ENCODE results near the gene GLRX3. TPM values are rescaled to one million over a fixed set of nuclear protein-coding genes. Genes with fewer than 3 reads are reported as not detected.

GLRX3 gene
- total and polyA plus RNA-seq, 4 donors, result 37.6 to 71.1 (median 57.5) TPM

- no peaks in the 10 kb centered on the region for H3K4me1 ChIP-seq (ENCODE audit: control insufficient read depth in 5 of 5, insufficient read depth in 5 of 5, low read length in 5 of 5)
- no peak overlapping the region for H3K9ac ChIP-seq (ENCODE audit: insufficient read depth in 1 of 2, low read length in 2 of 2)
- peaks cover 0 to 3% (median 0%) of the 10 kb centered on the region in 4 donors for H3K9me3 ChIP-seq (ENCODE audit: control insufficient read depth in 4 of 4, insufficient read depth in 3 of 4, low read length in 3 of 4)
- WGBS, 2 donors, result 80 to 82% methylated on average over 13 of the region's 13 CpGs
- no peaks in the 10 kb centered on the region for H3K27me3 ChIP-seq (ENCODE audit: control insufficient read depth in 3 of 3, insufficient read depth in 3 of 3, low read length in 2 of 3)
- no peak overlapping the region for H3K27ac ChIP-seq (ENCODE audit: low read depth in 1 of 2, low read length in 1 of 2)
- H3K36me3 ChIP-seq (ENCODE audit: control insufficient read depth in 4 of 4, insufficient read depth in 4 of 4, low read length in 4 of 4), result no peaks in the 10 kb centered on the region
- DNase-seq (no peak), ATAC-seq (ENCODE audit: insufficient read depth, low FRiP score) (no peak)
- TF ChIP-seq, protein P1, sequence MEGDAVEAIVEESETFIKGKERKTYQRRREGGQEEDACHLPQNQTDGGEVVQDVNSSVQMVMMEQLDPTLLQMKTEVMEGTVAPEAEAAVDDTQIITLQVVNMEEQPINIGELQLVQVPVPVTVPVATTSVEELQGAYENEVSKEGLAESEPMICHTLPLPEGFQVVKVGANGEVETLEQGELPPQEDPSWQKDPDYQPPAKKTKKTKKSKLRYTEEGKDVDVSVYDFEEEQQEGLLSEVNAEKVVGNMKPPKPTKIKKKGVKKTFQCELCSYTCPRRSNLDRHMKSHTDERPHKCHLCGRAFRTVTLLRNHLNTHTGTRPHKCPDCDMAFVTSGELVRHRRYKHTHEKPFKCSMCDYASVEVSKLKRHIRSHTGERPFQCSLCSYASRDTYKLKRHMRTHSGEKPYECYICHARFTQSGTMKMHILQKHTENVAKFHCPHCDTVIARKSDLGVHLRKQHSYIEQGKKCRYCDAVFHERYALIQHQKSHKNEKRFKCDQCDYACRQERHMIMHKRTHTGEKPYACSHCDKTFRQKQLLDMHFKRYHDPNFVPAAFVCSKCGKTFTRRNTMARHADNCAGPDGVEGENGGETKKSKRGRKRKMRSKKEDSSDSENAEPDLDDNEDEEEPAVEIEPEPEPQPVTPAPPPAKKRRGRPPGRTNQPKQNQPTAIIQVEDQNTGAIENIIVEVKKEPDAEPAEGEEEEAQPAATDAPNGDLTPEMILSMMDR (IDR thresholded peaks at IDR 0.05; ENCODE audit: control extremely low read depth, extremely low read depth), result no peak
- no peak overlapping the region for H3K4me3 ChIP-seq
Measured at GRCh38 chr10:130215151-130215930, 79.2 kb downstream of the GLRX3 start.

GRCh38 chr10:130215931-130216231, 79.7 kb downstream of the GLRX3 start:
- ATAC-seq (ENCODE audit: insufficient read depth, low FRiP score), result no peak
- TF ChIP-seq, protein P1 (IDR thresholded peaks at IDR 0.05; ENCODE audit: control extremely low read depth, extremely low read depth), result no peak
- 64 to 78% methylated on average over 8 of the region's 8 CpGs for WGBS, 2 donors
- DNase-seq, result no peak
- Histone ChIP-seq H3K4me1 (ENCODE audit: control insufficient read depth in 5 of 5, insufficient read depth in 5 of 5, low read length in 5 of 5) (no peaks in the 10 kb centered on the region), H3K27ac (ENCODE audit: low read depth in 1 of 2, low read length in 1 of 2) (no peak overlapping the region), H3K27me3 (ENCODE audit: control insufficient read depth in 3 of 3, insufficient read depth in 3 of 3, low read length in 2 of 3) (no peaks in the 10 kb centered on the region), H3K9me3 (ENCODE audit: control insufficient read depth in 4 of 4, insufficient read depth in 3 of 4, low read length in 3 of 4) (peaks cover 0 to 3% (median 0%) of the 10 kb centered on the region in 4 donors), H3K9ac (ENCODE audit: insufficient read depth in 1 of 2, low read length in 2 of 2) (no peak overlapping the region), H3K36me3 (ENCODE audit: control insufficient read depth in 4 of 4, insufficient read depth in 4 of 4, low read length in 4 of 4) (no peaks in the 10 kb centered on the region), H3K4me3 (no peak overlapping the region)

DNA sequence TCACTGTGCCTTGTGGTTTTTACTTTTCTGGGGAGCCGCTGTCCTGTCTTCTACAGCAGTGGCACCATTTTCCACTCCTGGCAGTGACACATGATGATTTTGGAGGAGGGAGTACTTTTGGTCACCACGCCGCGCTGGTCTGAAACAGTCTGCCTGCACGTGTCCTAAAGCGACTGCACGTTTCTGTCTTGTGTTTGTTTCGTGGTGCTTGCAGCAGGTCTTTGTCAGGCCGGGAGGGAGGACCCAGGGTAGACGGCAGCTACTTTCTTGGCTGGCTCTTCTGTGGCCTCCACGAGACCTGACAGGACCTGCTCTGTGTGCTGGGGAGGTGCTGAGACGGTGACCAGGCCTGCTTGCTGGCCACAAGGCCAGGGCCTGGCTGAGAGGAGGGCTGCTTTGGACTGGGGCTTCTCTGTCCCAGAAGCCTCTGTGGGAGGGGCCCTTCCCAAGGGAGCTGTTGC, 82.0 kb downstream of the GLRX3 start:
- no peak overlapping the region for H3K9ac ChIP-seq (ENCODE audit: insufficient read depth in 1 of 2, low read length in 2 of 2)
- TF ChIP-seq, protein P1 (IDR thresholded peaks at IDR 0.05; ENCODE audit: control extremely low read depth, extremely low read depth), result no peak
- no peaks in the 10 kb centered on the region for H3K4me1 ChIP-seq (ENCODE audit: control insufficient read depth in 5 of 5, insufficient read depth in 5 of 5, low read length in 5 of 5)
- no peaks in the 10 kb centered on the region for H3K27me3 ChIP-seq (ENCODE audit: control insufficient read depth in 3 of 3, insufficient read depth in 3 of 3, low read length in 2 of 3)
- ATAC-seq (ENCODE audit: insufficient read depth, low FRiP score) (no peak), DNase-seq (no peak)
- H3K36me3 ChIP-seq (ENCODE audit: control insufficient read depth in 4 of 4, insufficient read depth in 4 of 4, low read length in 4 of 4), result no peaks in the 10 kb centered on the region
- peaks cover 0 to 3% (median 0%) of the 10 kb centered on the region in 4 donors for H3K9me3 ChIP-seq (ENCODE audit: control insufficient read depth in 4 of 4, insufficient read depth in 3 of 4, low read length in 3 of 4)
- no peak overlapping the region for H3K27ac ChIP-seq (ENCODE audit: low read depth in 1 of 2, low read length in 1 of 2)
- 88 to 95% methylated on average over 12 of the region's 12 CpGs for WGBS, 2 donors
- no peak overlapping the region for H3K4me3 ChIP-seq

Data from lung (tissue), 12 donors.